SU-DHL-6 (cell line): ENCODE measurements around the gene NAV1.

Experiments used
- H2AFZ ChIP-seq: fragments of 200-600 bp; sonication (generic); 2 replicates; pipeline ENCODE4 v1.6.1; 2014; ENCODE audit warnings: low read depth, mild to moderate bottlenecking, moderate library complexity, mixed read lengths, antibody characterized with exemption, low read length; ENCODE audit not compliant: severe bottlenecking
- H3F3A ChIP-seq: fragments of 200-600 bp; shearing (Covaris generic); 2 replicates; pipeline ENCODE4 v1.6.0; 2016; ENCODE audit warnings: antibody characterized with exemption, mild to moderate bottlenecking; ENCODE audit not compliant: insufficient read depth
- H3K27ac ChIP-seq: fragments of 200-600 bp; sonication (generic); 2 replicates; pipeline ENCODE4 v1.5.1; 2016; ENCODE audit warnings: low read depth, mild to moderate bottlenecking, low read length, moderate library complexity, mixed read lengths
- H3K27me3 ChIP-seq: fragments of 200-600 bp; sonication (generic), shearing (Covaris generic); 2 replicates; pipeline ENCODE4 v1.6.0; 2014; ENCODE audit warnings: mild to moderate bottlenecking, low read length
- H3K36me3 ChIP-seq: fragments of 200-600 bp; sonication (generic); 2 replicates; pipeline ENCODE4 v1.6.1; 2014; ENCODE audit warnings: mild to moderate bottlenecking, low read length, mixed read lengths
- H3K4me2 ChIP-seq: fragments of 300-600, 200-600 bp; shearing (Covaris generic), sonication (generic); 2 replicates; pipeline ENCODE4 v1.6.0; 2014; ENCODE audit warnings: low read length, low read depth, mild to moderate bottlenecking; ENCODE audit not compliant: poor library complexity, severe bottlenecking
- H3K4me3 ChIP-seq: fragments of 200-600 bp; sonication (generic); 2 replicates; pipeline ENCODE4 v1.5.1; 2014; ENCODE audit warnings: antibody characterized with exemption, low read length, mild to moderate bottlenecking, mixed read lengths; ENCODE audit not compliant: insufficient read depth, poor library complexity, severe bottlenecking
- H3K79me2 ChIP-seq: fragments of 200-600 bp; sonication (generic); 2 replicates; pipeline ENCODE4 v1.6.1; 2014; ENCODE audit warnings: mild to moderate bottlenecking, low read length, moderate library complexity; ENCODE audit not compliant: insufficient read depth
- H3K9ac ChIP-seq: fragments of 200-600 bp; sonication (generic); 2 replicates; pipeline ENCODE4 v1.7.0; 2014; ENCODE audit warnings: mild to moderate bottlenecking, low read length
- H3K9me2 ChIP-seq: fragments of 200-600 bp; sonication (generic); replicated peaks from 2 replicates; pipeline ENCODE4 v1.6.1; 2014; ENCODE audit warnings: low read length; ENCODE audit not compliant: insufficient read depth
- H3K9me3 ChIP-seq: fragments of 200-600 bp; sonication (generic); 2 replicates; pipeline ENCODE4 v1.6.1; 2014; ENCODE audit warnings: low read length, mixed read lengths; ENCODE audit not compliant: insufficient read depth
- H4K20me1 ChIP-seq: fragments of 200-600 bp; sonication (generic); 2 replicates; pipeline ENCODE4 v1.6.1; 2014; ENCODE audit warnings: low read depth, mild to moderate bottlenecking, antibody characterized with exemption, low read length, moderate library complexity, mixed read lengths
- CTCF ChIP-seq: fragments of 200-600 bp; sonication (generic); IDR thresholded peaks from one replicate; pipeline ENCODE4 v1.5.1; 2017; ENCODE audit warnings: antibody characterized with exemption, mild to moderate bottlenecking, low read length, moderate library complexity; ENCODE audit not compliant: insufficient read depth, poor library complexity, severe bottlenecking
- EZH2phosphoT487 ChIP-seq: fragments of 200-600 bp; sonication (generic), shearing (Covaris generic); conservative IDR thresholded peaks from 2 replicates; pipeline ENCODE4 v1.6.1; 2018; ENCODE audit warnings: mild to moderate bottlenecking, antibody characterized with exemption, low read length, moderate library complexity, mixed read lengths

NAV1 gene

GRCh38 chr1:201568859-201569294 lies 29.9 kb downstream of the NAV1 start:
- Histone ChIP-seq H4K20me1 (no peaks in the 10 kb centered on the region), H3F3A (no peaks in the 10 kb centered on the region), H3K9ac (no peak overlapping the region), H3K9me3 (no peaks in the 10 kb centered on the region), H3K27ac (no peak overlapping the region), H3K4me2 (no peak overlapping the region), H3K27me3 (no peaks in the 10 kb centered on the region), H3K79me2 (no peaks in the 10 kb centered on the region), H3K9me2 (no peaks in the 10 kb centered on the region), H2AFZ (no peak overlapping the region), H3K36me3 (no peaks in the 10 kb centered on the region), H3K4me3 (no peak overlapping the region)
- no peak for TF ChIP-seq EZH2phosphoT487
- TF ChIP-seq CTCF, result no peak

- H3K27ac ChIP-seq, result no peak overlapping the region
- no peaks in the 10 kb centered on the region for H3K36me3 ChIP-seq
- no peaks in the 10 kb centered on the region for H3K27me3 ChIP-seq
- no peak overlapping the region for H3K4me3 ChIP-seq
- no peaks in the 10 kb centered on the region for H4K20me1 ChIP-seq
- no peaks in the 10 kb centered on the region for H3K79me2 ChIP-seq
- no peak for TF ChIP-seq CTCF
- TF ChIP-seq EZH2phosphoT487, result no peak
- no peak overlapping the region for H3K4me2 ChIP-seq
- H3K9me2 ChIP-seq, result no peaks in the 10 kb centered on the region
- H3K9me3 ChIP-seq, result no peaks in the 10 kb centered on the region
- no peak overlapping the region for H2AFZ ChIP-seq
- H3K9ac ChIP-seq, result no peak overlapping the region
- no peaks in the 10 kb centered on the region for H3F3A ChIP-seq
These were observed 31.4 kb downstream of the NAV1 start for GRCh38 chr1:201570181-201570885.

GRCh38 chr1:201570886-201571624 lies 32.1 kb downstream of the NAV1 start:
- Histone ChIP-seq H4K20me1 (no peaks in the 10 kb centered on the region), H3K9ac (no peak overlapping the region), H2AFZ (no peak overlapping the region), H3K36me3 (no peaks in the 10 kb centered on the region), H3K9me3 (no peaks in the 10 kb centered on the region), H3F3A (no peaks in the 10 kb centered on the region), H3K9me2 (no peaks in the 10 kb centered on the region), H3K79me2 (no peaks in the 10 kb centered on the region), H3K4me2 (no peak overlapping the region), H3K27ac (no peak overlapping the region), H3K4me3 (no peak overlapping the region), H3K27me3 (no peaks in the 10 kb centered on the region)
- TF ChIP-seq CTCF (no peak), EZH2phosphoT487 (no peak)
